Thoracic aorta (tissue), 2 donors: ENCODE results near the gene ZIC1. TPM values are rescaled to one million over a fixed set of nuclear protein-coding genes. Genes with fewer than 3 reads are reported as not detected.

Source experiments
- ATAC-seq: fragments of 150-250 bp; one replicate; pipeline ENCODE4 v1.8.0; 2017; ENCODE audit warnings: low read depth; ENCODE audit not compliant: insufficient number of reproducible peaks, low FRiP score
- DNase-seq: peaks from one replicate; pipeline ENCODE4 v3.0.0-alpha.2; 2020; ENCODE audit warnings: low spot score
- H3K27ac ChIP-seq, 2 donors: fragments of 200-600 bp; sonication (generic); 1 replicate in 1 of 2; 2 replicates in 1 of 2; pipeline ENCODE4 v1.5.1; 2016; ENCODE audit warnings: mild to moderate bottlenecking in 2 of 2, moderate library complexity in 2 of 2
- H3K27me3 ChIP-seq: fragments of 200-600 bp; sonication (generic); replicated peaks from 2 replicates; pipeline ENCODE4 v1.6.0; 2016; ENCODE audit warnings: mild to moderate bottlenecking; ENCODE audit not compliant: insufficient read depth
- H3K36me3 ChIP-seq: fragments of 200-600 bp; sonication (generic); one replicate; pipeline ENCODE4 v1.5.1; 2016
- H3K4me1 ChIP-seq, 2 donors: fragments of 200-600 bp; sonication (generic); 1 replicate in 1 of 2; 2 replicates in 1 of 2; pipeline versions ENCODE4 v1.5.1 to v1.6.0; 2016; ENCODE audit warnings: low read depth in 2 of 2, mild to moderate bottlenecking in 1 of 2; ENCODE audit not compliant: control insufficient read depth in 1 of 2
- H3K4me3 ChIP-seq: fragments of 200-600 bp; sonication (generic); 2 replicates; pipeline ENCODE4 v1.5.1; 2016; ENCODE audit warnings: mild to moderate bottlenecking
- H3K9me3 ChIP-seq: fragments of 200-600 bp; sonication (generic); 2 replicates; pipeline ENCODE4 v1.5.1; 2016
- CTCF ChIP-seq: fragments of 200-600 bp; sonication (generic); IDR thresholded peaks from one replicate; pipeline ENCODE4 v1.5.1; 2019; ENCODE audit warnings: antibody characterized with exemption
- total RNA-seq, 2 donors: library from RNA; depleted of rRNA; stranded (reverse); fragments of >200 nt; gene quantifications; one replicate each; pipeline versions ENCODE4 v1.1.0 to v1.2.3, GENCODE V29; 2016

The ZIC1 gene
- total RNA-seq, 2 donors from 2014 or later, result 0.07 TPM; not detected in 1

- H3K27me3 ChIP-seq, result peaks cover 18% of the 10 kb centered on the region
- no peaks in the 10 kb centered on the region for H3K36me3 ChIP-seq
- no peak overlapping the region for H3K27ac ChIP-seq
- peaks cover 10 to 11% of the 10 kb centered on the region in 2 donors for H3K4me1 ChIP-seq
- no peaks in the 10 kb centered on the region for H3K9me3 ChIP-seq
- TF ChIP-seq CTCF, result no peak
- no peak for DNase-seq
- H3K4me3 ChIP-seq, result no peak overlapping the region
- ATAC-seq, result no peak
Observed at GRCh38 chr3:147420353-147421183, 11.4 kb downstream of the ZIC1 start.

GRCh38 chr3:147421184-147421912 lies 12.2 kb downstream of the ZIC1 start:
- DNase-seq (no peak), ATAC-seq (no peak)
- Histone ChIP-seq H3K4me1 (peaks cover 10 to 11% of the 10 kb centered on the region in 2 donors), H3K36me3 (no peaks in the 10 kb centered on the region), H3K27ac (peak overlapping the region in 1 of 2 donors; percentile 9), H3K27me3 (peaks cover 18% of the 10 kb centered on the region), H3K4me3 (peak overlapping the region; percentile 44), H3K9me3 (no peaks in the 10 kb centered on the region)
- TF ChIP-seq CTCF, result no peak

DNA sequence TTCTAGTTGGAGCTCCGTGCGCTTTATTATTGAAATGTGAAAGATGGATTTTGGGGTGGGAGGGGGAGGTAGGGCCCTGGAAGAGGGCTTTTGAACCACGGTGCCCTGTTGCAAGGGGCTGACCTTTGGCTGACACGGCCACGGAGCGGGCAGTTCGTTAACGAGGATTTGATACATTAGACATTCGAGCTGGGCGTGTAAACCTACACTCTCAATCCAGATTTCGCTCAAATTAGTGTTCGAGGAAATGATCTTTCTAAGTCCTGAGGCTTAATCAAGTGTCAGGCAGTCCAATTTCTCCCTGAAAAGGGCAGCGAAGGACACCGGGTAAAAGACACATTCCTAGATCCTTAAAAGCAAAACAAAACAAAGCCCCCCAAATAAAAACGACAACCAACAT lies 13.0 kb downstream of the ZIC1 start:
- no peak for TF ChIP-seq CTCF
- Histone ChIP-seq H3K36me3 (no peaks in the 10 kb centered on the region), H3K9me3 (no peaks in the 10 kb centered on the region), H3K27me3 (peaks cover 18% of the 10 kb centered on the region), H3K27ac (peak overlapping the region in 1 of 2 donors; percentile 9), H3K4me3 (no peak overlapping the region), H3K4me1 (peaks cover 10 to 11% of the 10 kb centered on the region in 2 donors)
- DNase-seq (no peak), ATAC-seq (no peak)

- Histone ChIP-seq H3K4me1 (peaks cover 10 to 11% of the 10 kb centered on the region in 2 donors), H3K27me3 (peaks cover 18% of the 10 kb centered on the region)
Observed at GRCh38 chr3:147422601-147423536, 13.7 kb downstream of the ZIC1 start.

More at GRCh38 chr3:147422601-147423536, 13.7 kb downstream of the ZIC1 start:
- no peak for DNase-seq
- H3K9me3 ChIP-seq, result no peaks in the 10 kb centered on the region
- H3K36me3 ChIP-seq, result no peaks in the 10 kb centered on the region
- peak overlapping the region in 1 of 2 donors; percentile 45 for H3K27ac ChIP-seq
- no peak for ATAC-seq
- no peak overlapping the region for H3K4me3 ChIP-seq
- TF ChIP-seq CTCF, result no peak
